MM.1S (cell line): ENCODE measurements around the gene BACH2.

Experiments used
- EZH2 ChIP-seq: fragments of 300-600 bp; sonication (generic); optimal IDR thresholded peaks from 2 replicates; pipeline ENCODE3; 2017; ENCODE audit warnings: low read depth, mild to moderate bottlenecking, antibody characterized with exemption, low read length, mixed read lengths
- TF ChIP-seq, protein P1 (sequence below): fragments of 300-600 bp; sonication (generic); IDR thresholded peaks from 2 replicates; pipeline ENCODE4 v1.5.1; 2016; ENCODE audit warnings: antibody characterized with exemption, low read length, mixed read lengths

DNA sequence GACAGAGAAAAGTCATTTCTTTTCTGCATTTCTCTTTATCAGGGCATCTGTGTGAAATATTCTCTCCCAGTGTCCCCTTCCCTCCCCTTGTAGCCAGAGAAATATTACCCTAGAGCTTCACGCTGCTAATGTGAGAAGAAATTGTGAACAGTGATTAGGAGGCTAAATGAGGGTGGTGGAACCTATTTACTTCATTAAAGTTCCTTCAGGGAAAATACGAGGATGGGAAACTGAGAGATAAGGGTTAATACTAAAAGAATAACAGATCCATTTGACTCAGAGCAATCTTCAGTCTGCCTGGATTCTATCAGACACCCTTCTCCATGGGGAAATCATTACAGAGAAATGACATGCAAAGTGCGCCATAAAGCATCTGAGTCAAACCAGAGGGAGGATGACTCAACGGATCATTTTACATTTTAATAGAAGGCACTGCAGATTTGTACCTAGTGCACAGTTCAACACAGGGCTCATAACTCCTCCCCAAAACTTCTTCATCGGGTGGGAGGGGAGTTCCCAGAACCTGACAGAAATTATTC, 271.1 kb downstream of the BACH2 start:
- TF ChIP-seq, protein P1, sequence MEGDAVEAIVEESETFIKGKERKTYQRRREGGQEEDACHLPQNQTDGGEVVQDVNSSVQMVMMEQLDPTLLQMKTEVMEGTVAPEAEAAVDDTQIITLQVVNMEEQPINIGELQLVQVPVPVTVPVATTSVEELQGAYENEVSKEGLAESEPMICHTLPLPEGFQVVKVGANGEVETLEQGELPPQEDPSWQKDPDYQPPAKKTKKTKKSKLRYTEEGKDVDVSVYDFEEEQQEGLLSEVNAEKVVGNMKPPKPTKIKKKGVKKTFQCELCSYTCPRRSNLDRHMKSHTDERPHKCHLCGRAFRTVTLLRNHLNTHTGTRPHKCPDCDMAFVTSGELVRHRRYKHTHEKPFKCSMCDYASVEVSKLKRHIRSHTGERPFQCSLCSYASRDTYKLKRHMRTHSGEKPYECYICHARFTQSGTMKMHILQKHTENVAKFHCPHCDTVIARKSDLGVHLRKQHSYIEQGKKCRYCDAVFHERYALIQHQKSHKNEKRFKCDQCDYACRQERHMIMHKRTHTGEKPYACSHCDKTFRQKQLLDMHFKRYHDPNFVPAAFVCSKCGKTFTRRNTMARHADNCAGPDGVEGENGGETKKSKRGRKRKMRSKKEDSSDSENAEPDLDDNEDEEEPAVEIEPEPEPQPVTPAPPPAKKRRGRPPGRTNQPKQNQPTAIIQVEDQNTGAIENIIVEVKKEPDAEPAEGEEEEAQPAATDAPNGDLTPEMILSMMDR, result no peak
- no peak for TF ChIP-seq EZH2
